Mucosa of descending colon (tissue), 3 donors: ENCODE data around the gene CLDN2. TPM values are rescaled to one million over a fixed set of nuclear protein-coding genes. Genes with fewer than 3 reads are reported as not detected.

Source experiments
- ATAC-seq: fragments of 200-7000 bp; cut with Tn5 transposase; one replicate; pipeline ENCODE4 v1.9.1; 2020; ENCODE audit warnings: mild to moderate bottlenecking, moderate library complexity
- DNase-seq, 3 donors: peaks; one replicate each; pipeline ENCODE4 v3.0.0-alpha.2; 2020
- H3K36me3 ChIP-seq: fragments of 200-600 bp; one replicate; pipeline ENCODE4 v1.8.0; 2021; ENCODE audit warnings: low read depth, mild to moderate bottlenecking
- H3K4me1 ChIP-seq: fragments of 200-600 bp; one replicate; pipeline ENCODE4 v1.8.0; 2021; ENCODE audit warnings: low read depth, mild to moderate bottlenecking
- H3K4me3 ChIP-seq: fragments of 200-600 bp; one replicate; pipeline ENCODE4 v1.8.0; 2021; ENCODE audit warnings: mild to moderate bottlenecking
- H3K9me3 ChIP-seq: fragments of 200-600 bp; one replicate; pipeline ENCODE4 v1.8.0; 2021; ENCODE audit warnings: mild to moderate bottlenecking
- intact Hi-C, 2 donors: fragments of 100-400 bp; cut with DNase I in 1 of 2; cut with micrococcal nuclease in 1 of 2; formaldehyde crosslinking; loops; one replicate each; pipeline versions ENCODE4 v1.11.0 to v1.11.1; 2022; cut with DNase I, micrococcal nuclease
- total RNA-seq, 3 donors: library from RNA; stranded (reverse); fragmentation: NEBNext Ultra II Directional in 2 of 3; extraction: Animal tissue kit (Norgen Biotek cat#: 25700) in 2 of 3; gene quantifications; one replicate each; pipeline versions ENCODE4 v1.2.1 to v1.2.4, GENCODE V29; 2021 to 2023
- TF ChIP-seq, protein P1 (sequence below): fragments of 200-600 bp; IDR thresholded peaks from one replicate; pipeline ENCODE4 v1.8.0; 2022; ENCODE audit warnings: antibody characterized with exemption, mild to moderate bottlenecking
- donor health status: DM: no; HTN: no; CAD: no; lungs with moderate emphysema.
- donor health status: DM: no; HTN: no; CAD: no.
- donor health status: DM: no; HTN: yes; CAD: no.

CLDN2 gene
- total RNA-seq, 3 donors from 2014 or later = 0.09 to 0.70 (median 0.22) TPM

DNA sequence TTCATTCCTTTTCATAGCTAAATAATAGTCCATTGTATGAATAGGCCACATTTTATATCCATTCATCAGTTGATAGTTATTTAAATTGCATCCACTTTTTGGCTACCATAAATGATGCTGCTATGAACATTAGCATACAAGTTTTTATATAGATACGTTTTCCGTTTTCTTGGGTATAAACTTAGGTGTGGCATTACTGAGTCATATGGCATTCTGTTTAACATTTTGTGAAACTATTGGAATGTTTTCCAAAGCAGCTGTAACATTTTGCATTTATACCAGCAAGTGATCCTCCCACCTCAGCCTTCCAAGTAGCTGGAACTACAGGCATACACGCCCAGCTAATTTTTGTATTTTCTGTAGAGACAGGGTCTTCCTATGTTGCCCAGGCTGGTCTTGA lies 26.3 kb downstream of the CLDN2 start:
- H3K4me3 ChIP-seq = no peak overlapping the region
- H3K4me1 ChIP-seq = no peaks in the 10 kb centered on the region
- intact Hi-C loops = no loop called here
- TF ChIP-seq, protein P1, sequence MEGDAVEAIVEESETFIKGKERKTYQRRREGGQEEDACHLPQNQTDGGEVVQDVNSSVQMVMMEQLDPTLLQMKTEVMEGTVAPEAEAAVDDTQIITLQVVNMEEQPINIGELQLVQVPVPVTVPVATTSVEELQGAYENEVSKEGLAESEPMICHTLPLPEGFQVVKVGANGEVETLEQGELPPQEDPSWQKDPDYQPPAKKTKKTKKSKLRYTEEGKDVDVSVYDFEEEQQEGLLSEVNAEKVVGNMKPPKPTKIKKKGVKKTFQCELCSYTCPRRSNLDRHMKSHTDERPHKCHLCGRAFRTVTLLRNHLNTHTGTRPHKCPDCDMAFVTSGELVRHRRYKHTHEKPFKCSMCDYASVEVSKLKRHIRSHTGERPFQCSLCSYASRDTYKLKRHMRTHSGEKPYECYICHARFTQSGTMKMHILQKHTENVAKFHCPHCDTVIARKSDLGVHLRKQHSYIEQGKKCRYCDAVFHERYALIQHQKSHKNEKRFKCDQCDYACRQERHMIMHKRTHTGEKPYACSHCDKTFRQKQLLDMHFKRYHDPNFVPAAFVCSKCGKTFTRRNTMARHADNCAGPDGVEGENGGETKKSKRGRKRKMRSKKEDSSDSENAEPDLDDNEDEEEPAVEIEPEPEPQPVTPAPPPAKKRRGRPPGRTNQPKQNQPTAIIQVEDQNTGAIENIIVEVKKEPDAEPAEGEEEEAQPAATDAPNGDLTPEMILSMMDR = no peak
- no peaks in the 10 kb centered on the region for H3K9me3 ChIP-seq
- ATAC-seq (no peak), DNase-seq (no peak)
- no peaks in the 10 kb centered on the region for H3K36me3 ChIP-seq

DNA sequence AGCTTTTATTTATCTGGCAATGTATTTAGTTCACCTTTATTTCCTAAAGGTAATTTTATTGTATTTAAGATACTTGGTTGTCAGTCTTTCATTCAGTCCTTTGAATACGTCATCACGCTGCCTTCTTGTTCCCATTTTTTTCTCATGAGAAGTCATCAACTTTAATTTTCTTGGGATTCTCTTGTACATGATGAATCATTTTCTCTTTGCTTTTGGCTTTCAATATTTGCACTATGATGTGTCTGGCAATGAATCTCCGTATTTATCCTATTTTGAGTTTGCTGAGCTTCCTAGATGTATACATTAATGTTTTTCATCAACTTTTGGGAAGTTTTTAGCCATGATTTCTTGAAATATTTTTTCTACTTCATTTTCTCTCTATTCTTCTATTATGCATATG lies 28.4 kb downstream of the CLDN2 start:
- intact Hi-C loops = no loop called here
- ATAC-seq = no peak
- DNase-seq = no peak
- TF ChIP-seq, protein P1 = no peak
- Histone ChIP-seq H3K4me3 (no peak overlapping the region), H3K9me3 (no peaks in the 10 kb centered on the region), H3K36me3 (no peaks in the 10 kb centered on the region), H3K4me1 (no peaks in the 10 kb centered on the region)

DNA sequence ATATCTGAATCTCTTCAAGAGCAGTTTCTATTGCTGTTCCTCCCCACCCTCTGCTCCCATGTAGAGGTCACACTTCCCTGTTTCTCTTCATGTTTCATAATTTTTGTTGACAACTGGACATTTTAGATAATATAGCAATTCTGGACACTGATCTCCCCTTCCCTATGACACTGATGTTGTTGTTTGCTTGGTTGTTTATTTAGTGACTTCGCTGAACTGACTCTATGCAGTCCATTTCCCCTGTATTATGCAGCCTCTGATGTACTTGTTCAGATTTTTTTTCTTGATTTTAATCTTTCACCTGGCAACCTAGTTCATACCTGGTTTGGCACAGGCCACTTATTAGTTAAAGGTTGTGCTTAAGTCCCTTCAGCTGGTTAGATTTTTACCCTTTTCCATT lies 29.2 kb downstream of the CLDN2 start:
- no peak for ATAC-seq
- Histone ChIP-seq H3K9me3 (no peaks in the 10 kb centered on the region), H3K4me1 (no peaks in the 10 kb centered on the region), H3K4me3 (no peak overlapping the region), H3K36me3 (no peaks in the 10 kb centered on the region)
- DNase-seq = no peak
- TF ChIP-seq, protein P1 = no peak
- intact Hi-C loops = no loop called here

DNA sequence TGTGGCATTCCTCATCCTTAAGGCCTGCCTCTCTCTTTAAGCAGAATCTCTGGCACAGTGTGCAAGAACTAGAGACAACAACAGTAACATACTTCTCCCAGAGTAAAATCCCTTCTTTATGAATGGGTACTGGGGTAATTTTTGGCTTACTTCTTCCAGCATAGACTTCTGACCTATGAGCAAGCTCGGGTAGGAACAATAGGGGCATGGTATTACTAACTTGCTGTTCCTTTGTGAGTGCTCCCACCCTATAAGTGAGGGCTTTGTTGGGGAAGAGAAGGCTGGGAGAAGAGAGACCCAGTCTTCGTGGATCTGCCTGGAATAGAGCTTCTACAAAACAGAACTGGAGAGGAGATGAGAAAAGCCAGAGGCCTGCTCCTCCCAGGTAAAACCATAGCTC lies 30.2 kb downstream of the CLDN2 start:
- Histone ChIP-seq H3K36me3 (no peaks in the 10 kb centered on the region), H3K4me1 (no peaks in the 10 kb centered on the region), H3K4me3 (no peak overlapping the region), H3K9me3 (no peaks in the 10 kb centered on the region)
- ATAC-seq (no peak), DNase-seq (no peak)
- TF ChIP-seq, protein P1 = no peak
- intact Hi-C loops = loop anchor here in 1 of 2 donors (5.0 kb wide), 1 partner anchor 53 kb away; no protein-coding TSS in a partner anchor

DNA sequence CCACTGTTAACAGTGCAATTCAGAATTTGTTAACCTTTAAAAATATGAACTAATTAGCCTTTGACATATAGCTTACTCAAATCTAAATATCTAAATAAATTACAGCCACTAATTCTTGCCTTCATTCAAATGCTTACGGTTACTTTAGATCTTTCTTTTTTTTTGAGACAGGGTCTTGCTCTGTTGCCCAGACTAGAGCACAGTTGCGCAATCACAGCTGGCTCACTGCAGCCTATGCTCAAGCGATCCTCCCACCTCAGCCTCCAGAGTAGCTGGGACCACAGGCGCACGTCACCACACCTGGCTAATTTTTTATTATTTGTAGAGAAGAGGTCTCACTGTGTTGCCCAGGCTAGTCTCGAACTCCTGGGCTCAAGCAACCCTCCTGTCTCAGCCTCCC lies 31.0 kb downstream of the CLDN2 start:
- ATAC-seq (no peak), DNase-seq (no peak)
- Histone ChIP-seq H3K4me1 (no peaks in the 10 kb centered on the region), H3K36me3 (no peaks in the 10 kb centered on the region), H3K9me3 (no peaks in the 10 kb centered on the region), H3K4me3 (no peak overlapping the region)
- intact Hi-C loops = loop anchor here in 1 of 2 donors (5.0 kb wide), 1 partner anchor 54 kb away; no protein-coding TSS in a partner anchor
- TF ChIP-seq, protein P1 = no peak

DNA sequence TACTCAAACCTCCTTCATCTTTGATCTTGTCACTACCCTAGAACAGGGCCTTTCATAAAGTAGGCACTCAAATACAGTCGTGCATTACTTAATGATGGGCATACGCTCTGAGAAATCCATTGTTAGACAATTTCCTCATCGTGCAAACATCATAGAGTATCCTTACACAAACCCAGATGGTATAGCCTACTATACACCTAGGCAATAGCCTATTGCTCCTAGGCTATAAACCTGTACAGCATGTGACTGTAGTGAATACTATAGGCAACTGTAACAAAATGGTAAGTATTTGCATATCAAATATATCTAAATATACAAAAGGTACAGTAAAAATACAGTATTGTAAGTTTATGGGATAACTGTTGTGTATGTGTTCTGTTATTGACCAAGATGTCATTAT lies 31.9 kb downstream of the CLDN2 start:
- TF ChIP-seq, protein P1 = no peak
- H3K4me3 ChIP-seq = no peak overlapping the region
- ATAC-seq = peak; percentile 79
- H3K9me3 ChIP-seq = no peaks in the 10 kb centered on the region
- no peaks in the 10 kb centered on the region for H3K36me3 ChIP-seq
- H3K4me1 ChIP-seq = no peaks in the 10 kb centered on the region
- intact Hi-C loops = loop anchor here in 1 of 2 donors (5.0 kb wide), 1 partner anchor 55 kb away; no protein-coding TSS in a partner anchor
- no peak for DNase-seq
